Measurements from ENCODE around the gene VWA8. TPM values are rescaled to one million over a fixed set of nuclear protein-coding genes. Genes with fewer than 3 reads are reported as not detected.
A peak's percentile ranks its signal among the peaks of the same experiment; 100 is the strongest.

VWA8 gene
- total RNA-seq, 5 donors from 2014 or later (not counting 1 experiment from before 2014, with no cell fraction given): 17.8 to 27.1 (median 22.9) TPM

DNA sequence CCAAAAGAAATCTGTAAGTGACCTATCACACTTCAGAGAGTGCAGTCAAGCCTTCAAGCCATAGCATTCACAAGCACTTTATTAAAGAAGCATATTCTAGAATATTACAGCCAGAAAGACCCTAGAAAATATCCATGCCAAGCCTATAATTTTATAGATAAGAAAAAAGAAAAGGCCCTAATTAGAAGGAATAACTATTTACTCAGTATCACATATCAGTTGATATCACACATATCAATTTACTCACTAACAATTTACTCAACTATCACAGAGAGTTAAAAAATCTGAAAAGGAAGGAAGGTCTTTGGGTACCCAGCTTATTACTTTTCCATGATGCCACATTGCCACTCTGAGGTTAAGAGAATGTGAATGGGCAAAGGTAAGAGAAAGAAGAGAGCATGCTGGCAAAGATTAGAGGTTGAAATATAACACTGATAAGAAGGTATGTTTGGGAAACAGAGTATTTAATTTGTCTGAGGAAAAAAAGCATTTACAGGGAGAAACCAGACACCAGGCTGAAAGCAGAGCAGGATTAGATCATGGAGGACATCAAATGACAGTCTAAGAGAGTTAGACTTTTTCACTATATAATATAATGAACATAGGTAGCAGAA, 186.2 kb downstream of the VWA8 start:
- no peaks in the 10 kb centered on the region for H3K27me3 Mint-ChIP-seq
- no peak overlapping the region for H3K4me3 Mint-ChIP-seq
- no peak overlapping the region for H3K27ac Mint-ChIP-seq
- ChIA-PET POLR2A (no interaction called here), CTCF (no interaction called here)
- ATAC-seq (replicated peaks in 1 of 4) (no peak), DNase-seq (no peak)
- H3K27me3 ChIP-seq (replicated peaks in 1 of 2; ENCODE audit: control insufficient read depth in 2 of 2, extremely low read depth in 1 of 2, insufficient read depth in 2 of 2, low read length in 1 of 2): no peaks in the 10 kb centered on the region
- H3K9me3 Mint-ChIP-seq: no peaks in the 10 kb centered on the region
- H3K4me1 Mint-ChIP-seq: no peaks in the 10 kb centered on the region
- peaks cover 8 to 9% of the 10 kb centered on the region in 2 donors for H3K36me3 ChIP-seq (ENCODE audit: control insufficient read depth in 2 of 2, extremely low read depth in 1 of 2, insufficient read depth in 1 of 2, low read length in 1 of 2)
- H3K27ac ChIP-seq (ENCODE audit: low read length): no peak overlapping the region
- H3K4me3 ChIP-seq (ENCODE audit: control insufficient read depth in 1 of 2, extremely low read depth in 1 of 2, low read length in 1 of 2): no peak overlapping the region
- peaks cover 30% of the 10 kb centered on the region for H3K36me3 Mint-ChIP-seq
- no peaks in the 10 kb centered on the region for H3K4me1 ChIP-seq (ENCODE audit: control insufficient read depth in 1 of 2, extremely low read depth in 1 of 2, insufficient read depth in 2 of 2, low read length in 2 of 2)
- H3K9me3 ChIP-seq: no peaks in the 10 kb centered on the region

DNA sequence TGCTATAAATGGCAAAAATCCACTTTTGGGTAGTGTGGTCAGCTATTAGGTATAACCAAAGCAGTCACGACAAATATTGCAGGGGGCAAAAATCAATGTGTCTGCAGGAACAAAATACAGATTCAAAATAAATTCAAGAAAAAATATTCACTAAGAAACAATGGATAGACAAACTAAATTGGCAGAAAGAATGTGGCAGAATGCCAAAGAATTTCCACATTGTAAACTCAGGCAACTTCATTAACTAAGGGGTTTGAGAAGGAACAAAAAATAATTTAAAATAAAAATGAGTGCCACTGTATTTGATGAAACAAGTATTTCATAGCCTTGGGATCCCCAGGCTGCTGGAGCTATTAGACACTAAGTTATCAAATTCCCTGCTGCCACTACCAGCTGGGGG, 193.1 kb downstream of the VWA8 start:
- ATAC-seq (replicated peaks in 1 of 4) (no peak), DNase-seq (no peak)
- H3K9me3 Mint-ChIP-seq: no peaks in the 10 kb centered on the region
- peaks cover 0 to 8% of the 10 kb centered on the region in 2 experiments for H3K4me1 ChIP-seq (ENCODE audit: control insufficient read depth in 1 of 2, extremely low read depth in 1 of 2, insufficient read depth in 2 of 2, low read length in 2 of 2)
- ChIA-PET POLR2A (no interaction called here), CTCF (no interaction called here)
- H3K4me3 ChIP-seq (ENCODE audit: control insufficient read depth in 1 of 2, extremely low read depth in 1 of 2, low read length in 1 of 2): no peak overlapping the region
- no peak overlapping the region for H3K27ac Mint-ChIP-seq
- H3K36me3 Mint-ChIP-seq: peaks cover 28% of the 10 kb centered on the region
- WGBS (ENCODE audit: insufficient coverage): no CpG with 5 or more reads among the region's 1 CpG
- no peak overlapping the region for H3K27ac ChIP-seq (ENCODE audit: low read length)
- no peak overlapping the region for H3K4me3 Mint-ChIP-seq
- H3K27me3 ChIP-seq (replicated peaks in 1 of 2; ENCODE audit: control insufficient read depth in 2 of 2, extremely low read depth in 1 of 2, insufficient read depth in 2 of 2, low read length in 1 of 2): no peaks in the 10 kb centered on the region
- no peaks in the 10 kb centered on the region for H3K9me3 ChIP-seq
- no peaks in the 10 kb centered on the region for H3K27me3 Mint-ChIP-seq
- H3K4me1 Mint-ChIP-seq: peaks cover 10 to 27% (median 22%) of the 10 kb centered on the region in 3 donors
- H3K36me3 ChIP-seq (ENCODE audit: control insufficient read depth in 2 of 2, extremely low read depth in 1 of 2, insufficient read depth in 1 of 2, low read length in 1 of 2): peaks cover 0 to 5% of the 10 kb centered on the region in 2 donors

DNA sequence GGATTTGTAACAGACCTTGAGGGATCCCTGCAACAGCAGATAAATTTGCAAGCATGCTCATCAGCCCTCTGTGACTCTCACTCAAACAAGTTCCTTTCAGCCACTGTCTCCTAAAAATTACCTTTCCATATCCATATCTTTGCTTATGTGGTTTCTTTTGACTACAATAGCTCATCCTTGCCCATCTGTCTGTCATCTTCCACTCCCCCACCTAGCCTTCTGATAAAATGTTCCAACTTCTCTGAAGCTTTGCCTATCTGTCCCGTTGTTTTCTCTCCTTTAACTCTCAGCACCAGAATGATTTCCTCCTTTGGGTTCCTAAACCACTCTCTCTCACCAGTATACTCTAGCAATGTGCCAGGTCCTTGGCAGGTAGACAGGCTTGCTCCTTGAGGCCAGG, 194.5 kb downstream of the VWA8 start:
- Histone ChIP-seq H3K27me3 (replicated peaks in 1 of 2; ENCODE audit: control insufficient read depth in 2 of 2, extremely low read depth in 1 of 2, insufficient read depth in 2 of 2, low read length in 1 of 2) (no peaks in the 10 kb centered on the region), H3K36me3 (ENCODE audit: control insufficient read depth in 2 of 2, extremely low read depth in 1 of 2, insufficient read depth in 1 of 2, low read length in 1 of 2) (peaks cover 0 to 6% of the 10 kb centered on the region in 2 donors), H3K9me3 (no peaks in the 10 kb centered on the region), H3K4me1 (ENCODE audit: control insufficient read depth in 1 of 2, extremely low read depth in 1 of 2, insufficient read depth in 2 of 2, low read length in 2 of 2) (peaks cover 0 to 8% of the 10 kb centered on the region in 2 experiments), H3K27ac (ENCODE audit: low read length) (no peak overlapping the region), H3K4me3 (ENCODE audit: control insufficient read depth in 1 of 2, extremely low read depth in 1 of 2, low read length in 1 of 2) (no peak overlapping the region)
- WGBS (ENCODE audit: insufficient coverage): 78% methylated on average over 1 of the region's 1 CpG
- DNase-seq (no peak), ATAC-seq (replicated peaks in 1 of 4) (no peak)
- Mint-ChIP-seq H3K27ac (no peak overlapping the region), H3K4me3 (no peak overlapping the region), H3K27me3 (no peaks in the 10 kb centered on the region), H3K36me3 (peaks cover 38% of the 10 kb centered on the region), H3K9me3 (no peaks in the 10 kb centered on the region), H3K4me1 (peaks cover 10 to 27% (median 22%) of the 10 kb centered on the region in 3 donors)
- POLR2A ChIA-PET: no interaction called here
- CTCF ChIA-PET: no interaction called here

GRCh38 chr13:41765813-41766212, 195.1 kb downstream of the VWA8 start:
- H3K36me3 ChIP-seq (ENCODE audit: control insufficient read depth in 2 of 2, extremely low read depth in 1 of 2, insufficient read depth in 1 of 2, low read length in 1 of 2): peaks cover 0 to 6% of the 10 kb centered on the region in 2 donors
- peaks cover 43% of the 10 kb centered on the region for H3K36me3 Mint-ChIP-seq
- DNase-seq: no peak
- no peaks in the 10 kb centered on the region for H3K9me3 ChIP-seq
- H3K27me3 Mint-ChIP-seq: no peaks in the 10 kb centered on the region
- H3K4me1 Mint-ChIP-seq: peaks cover 10 to 27% (median 22%) of the 10 kb centered on the region in 3 donors
- no peak overlapping the region for H3K4me3 Mint-ChIP-seq
- H3K4me1 ChIP-seq (ENCODE audit: control insufficient read depth in 1 of 2, extremely low read depth in 1 of 2, insufficient read depth in 2 of 2, low read length in 2 of 2): peaks cover 0 to 8% of the 10 kb centered on the region in 2 experiments
- ChIA-PET CTCF (no interaction called here), POLR2A (no interaction called here)
- ATAC-seq (replicated peaks in 1 of 4): no peak
- 90% methylated on average over 3 of the region's 5 CpGs for WGBS (ENCODE audit: insufficient coverage)
- H3K27me3 ChIP-seq (replicated peaks in 1 of 2; ENCODE audit: control insufficient read depth in 2 of 2, extremely low read depth in 1 of 2, insufficient read depth in 2 of 2, low read length in 1 of 2): no peaks in the 10 kb centered on the region
- H3K4me3 ChIP-seq (ENCODE audit: control insufficient read depth in 1 of 2, extremely low read depth in 1 of 2, low read length in 1 of 2): no peak overlapping the region
- no peaks in the 10 kb centered on the region for H3K9me3 Mint-ChIP-seq
- no peak overlapping the region for H3K27ac Mint-ChIP-seq
- no peak overlapping the region for H3K27ac ChIP-seq (ENCODE audit: low read length)

GRCh38 chr13:41765020-41765419, 195.9 kb downstream of the VWA8 start:
- Mint-ChIP-seq H3K4me3 (peak overlapping the region in 2 of 3 donors; percentile 35 to 37), H3K27ac (no peak overlapping the region), H3K27me3 (no peaks in the 10 kb centered on the region), H3K36me3 (peaks cover 48% of the 10 kb centered on the region), H3K4me1 (peaks cover 10 to 27% (median 22%) of the 10 kb centered on the region in 3 donors), H3K9me3 (no peaks in the 10 kb centered on the region)
- Histone ChIP-seq H3K9me3 (no peaks in the 10 kb centered on the region), H3K27me3 (replicated peaks in 1 of 2; ENCODE audit: control insufficient read depth in 2 of 2, extremely low read depth in 1 of 2, insufficient read depth in 2 of 2, low read length in 1 of 2) (no peaks in the 10 kb centered on the region), H3K36me3 (ENCODE audit: control insufficient read depth in 2 of 2, extremely low read depth in 1 of 2, insufficient read depth in 1 of 2, low read length in 1 of 2) (peaks cover 0 to 6% of the 10 kb centered on the region in 2 donors), H3K27ac (ENCODE audit: low read length) (no peak overlapping the region), H3K4me1 (ENCODE audit: control insufficient read depth in 1 of 2, extremely low read depth in 1 of 2, insufficient read depth in 2 of 2, low read length in 2 of 2) (peaks cover 0 to 8% of the 10 kb centered on the region in 2 experiments), H3K4me3 (ENCODE audit: control insufficient read depth in 1 of 2, extremely low read depth in 1 of 2, low read length in 1 of 2) (no peak overlapping the region)
- no CpG with 5 or more reads among the region's 1 CpG for WGBS (ENCODE audit: insufficient coverage)
- no peak for ATAC-seq (replicated peaks in 1 of 4)
- POLR2A ChIA-PET: no interaction called here
- CTCF ChIA-PET: no interaction called here
- no peak for DNase-seq

DNA sequence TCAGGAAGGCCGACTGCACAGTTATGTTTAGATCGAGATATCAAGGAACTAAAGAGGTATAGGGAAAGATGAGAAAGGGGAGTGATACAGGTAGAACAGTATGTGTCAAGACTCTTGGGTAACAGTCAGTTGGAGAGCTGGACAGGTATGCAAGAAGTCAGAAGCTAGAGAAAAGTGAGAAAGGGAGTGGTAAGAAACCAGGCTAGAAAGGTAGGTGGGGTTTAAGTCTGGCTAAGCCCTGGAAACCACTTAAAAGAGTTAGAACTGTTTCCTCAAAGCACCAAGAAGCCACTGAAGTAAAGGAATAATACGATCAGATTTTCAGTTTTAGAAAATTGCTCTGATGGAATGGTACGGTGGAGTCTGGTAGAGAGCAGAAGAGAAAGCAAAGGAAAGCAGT, 196.4 kb downstream of the VWA8 start:
- Histone ChIP-seq H3K27ac (ENCODE audit: low read length) (no peak overlapping the region), H3K4me1 (ENCODE audit: control insufficient read depth in 1 of 2, extremely low read depth in 1 of 2, insufficient read depth in 2 of 2, low read length in 2 of 2) (peaks cover 0 to 8% of the 10 kb centered on the region in 2 experiments), H3K27me3 (replicated peaks in 1 of 2; ENCODE audit: control insufficient read depth in 2 of 2, extremely low read depth in 1 of 2, insufficient read depth in 2 of 2, low read length in 1 of 2) (no peaks in the 10 kb centered on the region), H3K36me3 (ENCODE audit: control insufficient read depth in 2 of 2, extremely low read depth in 1 of 2, insufficient read depth in 1 of 2, low read length in 1 of 2) (peaks cover 0 to 6% of the 10 kb centered on the region in 2 donors), H3K9me3 (no peaks in the 10 kb centered on the region), H3K4me3 (ENCODE audit: control insufficient read depth in 1 of 2, extremely low read depth in 1 of 2, low read length in 1 of 2) (no peak overlapping the region)
- ChIA-PET CTCF (interaction anchor here (0.5 to 0.7 kb wide), 3 partner anchors 71 to 211 kb away, joined by 3 to 4 read pairs (median 4); no protein-coding TSS in a partner anchor), POLR2A (no interaction called here)
- Mint-ChIP-seq H3K36me3 (peaks cover 51% of the 10 kb centered on the region), H3K27ac (no peak overlapping the region), H3K27me3 (no peaks in the 10 kb centered on the region), H3K9me3 (no peaks in the 10 kb centered on the region), H3K4me1 (peaks cover 10 to 27% (median 22%) of the 10 kb centered on the region in 3 donors), H3K4me3 (peak overlapping the region in 2 of 3 donors; percentile 35 to 37)
- peak in 1 of 4 experiments; percentile 80 for ATAC-seq (replicated peaks in 1 of 4)
- 81% methylated on average over 4 of the region's 4 CpGs for WGBS (ENCODE audit: insufficient coverage)
- DNase-seq: peak in 1 of 35 experiments; percentile 2

Data from T-cell (primary cell).